ENCODE measurements around the gene AMER3. TPM values are rescaled to one million over a fixed set of nuclear protein-coding genes. Genes with fewer than 3 reads are reported as not detected.

Gene AMER3
- polyA plus RNA-seq, 1 donor from 2014 or later: 19.2 TPM

GRCh38 chr2:130728007-130728454 lies 27.3 kb upstream of the AMER3 start:
- TF ChIP-seq REST (IDR thresholded peaks at IDR 0.05; ENCODE audit: borderline replicate concordance) (no peak), SMC3 (conservative IDR thresholded peaks at IDR 0.05; ENCODE audit: poor library complexity) (no peak), CTCF (IDR thresholded peaks at IDR 0.05; ENCODE audit: poor library complexity, severe bottlenecking) (no peak), MXI1 (conservative IDR thresholded peaks at IDR 0.05; ENCODE audit: poor library complexity, severe bottlenecking) (no peak), EZH2 (IDR thresholded peaks at IDR 0.05; ENCODE audit: borderline replicate concordance, insufficient read depth, low read length, poor library complexity, severe bottlenecking) (no peak)
- Histone ChIP-seq H3K4me2 (ENCODE audit: low read length) (no peak overlapping the region), H2AFZ (ENCODE audit: low read depth, low read length) (peak overlapping the region; percentile 89), H3F3A (ENCODE audit: insufficient read depth, low read length, poor library complexity, severe bottlenecking) (no peaks in the 10 kb centered on the region), H3K9me3 (ENCODE audit: low read length) (no peaks in the 10 kb centered on the region), H3K9ac (ENCODE audit: low read length) (peak overlapping the region; percentile 69), H3K27me3 (ENCODE audit: insufficient read depth, low read depth, low read length) (peaks cover 4% of the 10 kb centered on the region), H3K9me2 (ENCODE audit: insufficient read depth, low read length) (no peaks in the 10 kb centered on the region), H3K27ac (ENCODE audit: low read length) (no peak overlapping the region), H4K20me1 (ENCODE audit: insufficient read depth) (no peaks in the 10 kb centered on the region), H3K4me3 (ENCODE audit: low read length) (peak overlapping the region; percentile 75), H3K79me2 (replicated peaks; ENCODE audit: insufficient read depth, low read length) (no peaks in the 10 kb centered on the region), H3K36me3 (ENCODE audit: insufficient read depth, low read length) (no peaks in the 10 kb centered on the region)

GRCh38 chr2:130728549-130729316 lies 26.6 kb upstream of the AMER3 start, which contains the start of gene GPR148:
TSS of gene GPR148 (plus strand) at chr2:130729070. CDS start at chr2:130729152, 82 bp downstream.
- Histone ChIP-seq H3K79me2 (replicated peaks; ENCODE audit: insufficient read depth, low read length) (no peaks in the 10 kb centered on the region), H3K9ac (ENCODE audit: low read length) (peak within 1 kb of the TSS; percentile 69), H3K4me3 (ENCODE audit: low read length) (peak within 1 kb of the TSS; percentile 75), H2AFZ (ENCODE audit: low read depth, low read length) (peak within 1 kb of the TSS; percentile 89), H3K36me3 (ENCODE audit: insufficient read depth, low read length) (no peaks in the 10 kb centered on the region), H3F3A (ENCODE audit: insufficient read depth, low read length, poor library complexity, severe bottlenecking) (no peaks in the 10 kb centered on the region), H3K9me3 (ENCODE audit: low read length) (no peaks in the 10 kb centered on the region), H3K27me3 (ENCODE audit: insufficient read depth, low read depth, low read length) (peaks cover 4% of the 10 kb centered on the region), H4K20me1 (ENCODE audit: insufficient read depth) (no peaks in the 10 kb centered on the region), H3K4me2 (ENCODE audit: low read length) (no peak within 1 kb of the TSS), H3K27ac (ENCODE audit: low read length) (no peak within 1 kb of the TSS), H3K9me2 (ENCODE audit: insufficient read depth, low read length) (no peaks in the 10 kb centered on the region)
- no peak for TF ChIP-seq RAD21 (conservative IDR thresholded peaks at IDR 0.05)
- no peak for TF ChIP-seq TAF1 (IDR thresholded peaks at IDR 0.05; ENCODE audit: low read depth)
- no peak for TF ChIP-seq EZH2 (IDR thresholded peaks at IDR 0.05; ENCODE audit: borderline replicate concordance, insufficient read depth, low read length, poor library complexity, severe bottlenecking)
- TF ChIP-seq MXI1 (conservative IDR thresholded peaks at IDR 0.05; ENCODE audit: poor library complexity, severe bottlenecking): no peak
- no peak for TF ChIP-seq CTCF (IDR thresholded peaks at IDR 0.05; ENCODE audit: poor library complexity, severe bottlenecking)
- no peak for TF ChIP-seq POLR2AphosphoS5 (IDR thresholded peaks at IDR 0.05)
- TF ChIP-seq EP300 (conservative IDR thresholded peaks at IDR 0.05; ENCODE audit: poor library complexity, severe bottlenecking): no peak
- TF ChIP-seq SMC3 (conservative IDR thresholded peaks at IDR 0.05; ENCODE audit: poor library complexity): no peak
- TF ChIP-seq REST (IDR thresholded peaks at IDR 0.05; ENCODE audit: borderline replicate concordance): no peak

Measured in neural cell (in vitro differentiated cells).